ENCODE data around the gene C2CD4C. TPM values are rescaled to one million over a fixed set of nuclear protein-coding genes. Genes with fewer than 3 reads are reported as not detected.
"Not testable (repeated sequence)": the region's sequence is repeated elsewhere in the genome, so short reads cannot be mapped to it uniquely, and the experiment has no call there.

Gene C2CD4C
- total RNA-seq, 2 donors from 2014 or later, result 0.13 to 0.40 TPM

DNA sequence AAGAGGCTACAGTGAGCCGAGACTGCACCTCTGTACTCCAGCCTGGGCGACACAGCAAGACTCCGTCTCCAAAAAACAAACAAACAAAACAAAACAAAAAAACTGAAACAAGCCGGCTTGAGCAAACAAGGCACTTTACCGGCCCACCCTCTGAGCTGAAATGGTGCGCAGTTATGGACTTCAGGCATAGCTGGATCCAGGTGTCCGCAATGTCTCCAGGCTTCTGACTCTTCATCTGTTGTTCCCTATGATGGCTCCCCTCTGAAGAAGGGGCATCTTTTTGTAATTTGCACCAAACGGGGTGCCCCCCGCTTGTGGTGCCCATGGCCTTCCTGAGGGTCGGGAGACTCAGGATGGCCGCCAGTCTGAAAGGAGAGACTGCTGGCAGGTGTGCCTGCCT is 6.2 kb downstream of the C2CD4C start:
- Mint-ChIP-seq H3K4me1 (no peaks in the 10 kb centered on the region), H3K4me3 (no peak overlapping the region), H3K9me3 (no peaks in the 10 kb centered on the region), H3K36me3 (ENCODE audit: low read depth) (no peaks in the 10 kb centered on the region), H3K27me3 (peaks cover 4% of the 10 kb centered on the region), H3K27ac (no peak overlapping the region)
- no peak for ATAC-seq (replicated peaks)

DNA sequence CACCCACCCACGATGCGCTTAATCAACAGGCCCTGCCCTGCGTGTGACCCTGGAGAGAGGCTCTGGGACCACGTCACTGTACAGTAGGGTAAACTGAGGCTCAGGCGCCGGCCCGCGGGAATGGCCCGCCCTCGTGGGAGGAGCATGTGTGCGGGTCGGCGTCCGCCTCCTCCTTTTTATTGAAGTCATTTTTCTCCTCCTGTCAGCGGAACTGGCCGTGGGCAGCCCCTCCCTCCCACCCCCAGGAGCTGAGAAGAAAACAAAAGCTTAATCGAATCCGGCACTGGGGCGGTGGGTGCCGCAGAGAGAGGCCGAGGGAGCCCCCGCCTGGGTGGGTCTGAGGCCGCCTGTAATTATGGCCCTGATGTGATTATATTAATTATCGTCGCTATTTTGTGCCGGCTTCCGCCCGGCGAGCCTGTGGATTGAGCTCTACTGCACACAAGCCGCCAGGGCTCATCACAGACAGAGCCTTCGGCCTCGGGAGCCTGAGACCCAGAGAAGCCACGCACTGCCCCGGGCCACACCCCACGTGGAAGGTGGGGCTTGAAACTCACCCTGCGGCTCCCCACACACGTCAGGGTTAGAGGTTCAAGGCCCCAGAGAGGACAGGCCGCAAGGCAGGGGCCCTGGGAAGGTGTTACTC is 7.0 kb downstream of the C2CD4C start:
- Mint-ChIP-seq H3K4me3 (no peak overlapping the region), H3K9me3 (no peaks in the 10 kb centered on the region), H3K4me1 (no peaks in the 10 kb centered on the region), H3K27ac (no peak overlapping the region), H3K27me3 (peaks cover 4% of the 10 kb centered on the region), H3K36me3 (ENCODE audit: low read depth) (no peaks in the 10 kb centered on the region)
- ATAC-seq (replicated peaks), result no peak

DNA sequence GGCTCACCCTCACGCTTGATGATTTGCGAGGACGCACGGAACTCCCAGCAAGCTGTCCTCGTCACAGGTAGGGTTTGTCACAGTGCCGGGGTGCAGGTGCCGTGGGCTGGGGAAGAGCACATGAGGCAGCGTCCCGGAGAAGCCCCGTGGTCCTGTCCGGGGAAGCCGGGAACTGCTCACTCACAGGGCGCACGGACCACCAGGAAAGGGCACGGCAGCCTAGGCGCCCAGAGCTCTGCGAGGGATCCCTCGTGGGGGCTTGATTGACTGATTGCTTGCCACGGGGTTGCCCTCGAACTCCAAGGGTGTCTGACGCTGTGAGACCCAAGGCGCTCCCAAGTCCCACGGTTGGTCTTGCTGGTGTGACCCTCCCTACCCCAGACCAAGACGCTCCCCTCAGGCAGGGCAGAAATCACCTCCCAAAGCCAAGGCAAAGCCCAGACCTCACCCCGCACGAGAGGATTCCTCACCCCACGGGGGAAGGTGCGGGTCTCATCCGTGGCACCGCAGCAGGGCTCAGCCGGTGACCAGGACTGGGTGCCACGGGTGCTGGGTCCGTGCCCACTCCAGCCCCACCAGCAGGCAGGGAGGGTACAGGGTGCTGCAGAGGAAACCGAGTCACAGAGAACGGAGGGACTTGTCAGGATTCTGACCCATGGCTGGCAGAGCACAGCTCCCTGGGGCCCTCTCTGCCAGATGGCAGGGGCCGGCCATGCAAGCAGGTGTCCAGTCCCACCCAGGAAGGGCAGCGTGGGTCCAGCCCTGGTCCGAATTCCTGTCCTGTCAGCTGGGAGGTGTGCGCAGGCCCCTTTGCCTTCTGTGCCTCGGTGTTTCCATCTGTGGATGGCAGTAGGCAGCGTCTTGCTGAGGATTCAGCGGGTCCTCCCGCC is 7.7 kb downstream of the C2CD4C start:
- Mint-ChIP-seq H3K4me1 (no peaks in the 10 kb centered on the region), H3K27me3 (peaks cover 4% of the 10 kb centered on the region), H3K9me3 (no peaks in the 10 kb centered on the region), H3K36me3 (ENCODE audit: low read depth) (no peaks in the 10 kb centered on the region), H3K27ac (no peak overlapping the region), H3K4me3 (no peak overlapping the region)
- ATAC-seq (replicated peaks), result no peak

DNA sequence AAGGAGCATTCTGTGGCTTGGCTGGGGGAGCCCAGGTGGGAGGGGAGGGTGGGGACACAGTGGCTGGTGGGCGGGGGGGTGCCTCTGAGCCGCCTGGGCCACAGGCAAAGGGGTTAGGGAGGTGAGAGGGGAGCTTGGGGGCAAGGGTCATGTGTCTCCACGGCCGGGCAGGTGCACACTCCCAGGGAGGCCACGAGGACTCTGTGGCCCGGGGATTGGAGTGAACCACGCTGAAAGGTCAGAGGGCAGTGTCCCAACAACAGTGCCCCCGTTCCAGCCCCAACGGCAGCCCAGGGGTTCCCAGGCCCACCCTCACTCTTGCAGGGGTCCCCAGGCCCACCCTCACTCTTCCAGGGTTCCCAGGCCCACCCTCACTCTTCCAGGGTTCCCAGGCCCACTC is 9.6 kb downstream of the C2CD4C start:
- no peak overlapping the region for H3K27ac Mint-ChIP-seq
- ATAC-seq (replicated peaks), result no peak

DNA sequence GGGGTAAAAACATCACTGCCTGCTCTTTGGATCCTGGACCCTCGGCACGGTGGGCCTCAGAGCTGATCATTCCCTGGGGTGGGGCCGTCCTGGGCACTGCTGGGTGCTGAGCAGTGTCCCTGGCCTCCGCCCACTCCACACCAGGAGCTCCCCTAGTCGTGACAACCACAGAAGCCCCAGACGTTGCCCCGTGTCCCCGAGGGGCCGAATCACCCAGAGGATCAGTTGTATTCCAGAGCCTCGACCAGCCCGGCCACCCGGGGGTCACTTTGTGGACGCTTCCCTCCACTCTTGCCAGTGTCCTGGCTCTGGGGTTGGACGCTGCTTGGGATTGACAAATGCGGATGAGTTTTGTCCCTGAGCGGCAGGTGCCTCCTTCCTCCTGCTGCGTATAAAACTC is 10.2 kb downstream of the C2CD4C start:
- peaks cover 5% of the 10 kb centered on the region for H3K4me1 Mint-ChIP-seq
- H3K27me3 Mint-ChIP-seq, result peaks cover 4% of the 10 kb centered on the region
- H3K4me3 Mint-ChIP-seq, result no peak overlapping the region
- H3K9me3 Mint-ChIP-seq, result peaks cover 5% of the 10 kb centered on the region
- no peaks in the 10 kb centered on the region for H3K36me3 Mint-ChIP-seq (ENCODE audit: low read depth)
- no peak for ATAC-seq (replicated peaks)
- no peak overlapping the region for H3K27ac Mint-ChIP-seq

More for the DNA sequence above, 9.6 kb downstream of the C2CD4C start:
- H3K4me3 Mint-ChIP-seq, result no peak overlapping the region
- peaks cover 5% of the 10 kb centered on the region for H3K9me3 Mint-ChIP-seq
- no peaks in the 10 kb centered on the region for H3K36me3 Mint-ChIP-seq (ENCODE audit: low read depth)
- H3K27me3 Mint-ChIP-seq, result peaks cover 4% of the 10 kb centered on the region
- peaks cover 5% of the 10 kb centered on the region for H3K4me1 Mint-ChIP-seq

DNA sequence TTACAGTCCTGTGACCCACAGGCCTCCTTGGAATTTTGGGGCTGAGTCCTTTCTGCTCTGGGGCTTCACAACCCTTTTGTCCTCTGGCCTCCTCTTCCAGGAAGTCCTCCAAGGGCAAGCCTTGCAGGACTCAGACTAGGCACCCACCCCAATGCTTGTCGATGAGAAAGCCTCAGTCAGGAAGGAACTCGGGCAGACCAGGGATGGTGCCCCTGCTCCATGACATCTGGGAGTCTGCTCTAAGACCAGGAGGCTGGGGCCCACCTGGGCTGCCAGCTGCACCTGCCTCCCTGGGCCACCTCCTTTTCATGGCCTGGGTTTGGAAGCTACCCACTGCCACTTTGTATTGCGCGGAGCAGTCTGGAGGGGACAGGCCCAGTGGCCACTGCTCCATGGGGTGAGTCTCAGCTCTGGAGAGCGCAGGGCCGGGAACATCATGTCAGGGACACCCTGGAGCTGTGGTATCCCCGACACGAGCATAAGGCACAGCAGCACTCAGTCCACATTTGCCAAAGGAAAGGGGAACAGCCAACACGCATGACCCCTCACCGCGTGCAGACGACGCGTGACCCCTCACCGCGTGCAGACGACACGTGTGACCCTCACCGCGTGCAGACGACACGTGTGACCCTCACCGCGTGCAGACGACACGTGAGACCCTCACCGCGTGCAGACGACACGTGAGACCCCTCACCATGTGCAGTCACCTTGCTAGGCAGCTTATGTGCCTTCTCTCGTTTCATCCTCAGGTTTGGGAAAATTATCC is 10.8 kb downstream of the C2CD4C start:
- Mint-ChIP-seq H3K27me3 (peaks cover 3% of the 10 kb centered on the region), H3K4me3 (no peak overlapping the region)

DNA sequence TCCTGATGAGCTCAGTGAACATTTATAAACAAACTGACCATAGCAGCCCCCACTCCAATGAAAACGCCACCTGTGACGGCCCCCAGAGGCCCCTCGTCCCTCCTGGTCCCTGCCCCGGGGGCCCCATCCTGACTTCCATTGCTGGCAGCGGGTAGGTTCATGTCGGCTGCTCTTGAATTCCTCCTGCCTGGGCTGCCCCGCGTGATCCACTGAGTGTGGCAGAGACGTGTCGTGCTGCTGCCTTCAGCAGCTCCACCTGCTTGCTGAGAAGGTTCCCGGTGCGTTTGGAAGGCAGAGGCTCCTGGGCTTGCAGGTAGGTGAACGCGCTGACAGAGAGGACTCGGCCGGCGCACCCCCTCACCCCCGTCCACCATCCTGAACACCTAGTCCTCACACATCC is 11.6 kb downstream of the C2CD4C start:
- Mint-ChIP-seq H3K27me3 (no peaks in the 10 kb centered on the region), H3K4me1 (peaks cover 11% of the 10 kb centered on the region), H3K36me3 (ENCODE audit: low read depth) (peaks cover 6% of the 10 kb centered on the region), H3K9me3 (peaks cover 9% of the 10 kb centered on the region), H3K27ac (no peak overlapping the region), H3K4me3 (no peak overlapping the region)
- ATAC-seq (replicated peaks), result no peak

More for the DNA sequence above, 10.8 kb downstream of the C2CD4C start:
- H3K27ac Mint-ChIP-seq, result no peak overlapping the region
- peaks cover 7% of the 10 kb centered on the region for H3K9me3 Mint-ChIP-seq
- H3K4me1 Mint-ChIP-seq, result peaks cover 8% of the 10 kb centered on the region
- H3K36me3 Mint-ChIP-seq (ENCODE audit: low read depth), result peaks cover 3% of the 10 kb centered on the region
- no peak for ATAC-seq (replicated peaks)

DNA sequence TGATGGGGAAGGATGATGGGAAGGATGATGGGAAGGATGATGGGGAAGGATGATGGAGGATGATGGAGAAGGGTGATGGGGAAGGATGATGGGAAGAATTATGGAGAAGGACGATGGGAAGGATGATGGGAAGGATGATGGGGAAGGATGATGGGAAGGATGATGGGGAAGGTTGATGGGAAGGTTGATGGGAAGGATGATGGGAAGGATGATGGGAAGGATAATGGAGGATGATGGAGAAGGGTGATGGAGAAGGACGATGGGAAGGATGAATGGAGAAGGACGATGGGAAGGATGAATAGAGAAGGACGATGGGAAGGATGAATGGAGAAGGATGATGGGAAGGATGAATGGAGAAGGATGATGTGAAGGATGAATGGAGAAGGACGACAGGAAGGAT is 13.5 kb downstream of the C2CD4C start:
- H3K27ac Mint-ChIP-seq, result peak overlapping the region; percentile 9
- ATAC-seq (replicated peaks), result no peak

DNA sequence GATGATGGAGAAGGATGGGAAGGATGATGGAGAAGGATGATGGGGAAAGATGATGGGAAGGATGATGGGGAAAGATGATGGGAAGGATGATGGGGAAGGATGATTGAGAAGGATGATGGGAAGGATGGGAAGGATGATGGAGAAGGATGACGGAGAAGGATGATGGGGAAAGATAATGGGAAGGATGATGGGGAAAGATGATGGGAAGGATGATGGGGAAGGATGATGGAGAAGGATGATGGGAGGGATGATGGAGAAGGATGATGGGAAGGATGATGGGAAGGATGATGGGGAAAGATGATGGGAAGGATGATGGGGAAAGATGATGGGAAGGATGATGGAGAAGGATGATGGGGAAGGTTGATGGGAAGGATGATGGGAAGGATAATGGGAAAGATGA is 14.1 kb downstream of the C2CD4C start:
- not testable (repeated sequence) for H3K27ac Mint-ChIP-seq; H3K4me3 Mint-ChIP-seq; H3K36me3 Mint-ChIP-seq (ENCODE audit: low read depth); ATAC-seq (replicated peaks); H3K27me3 Mint-ChIP-seq; H3K9me3 Mint-ChIP-seq
- H3K4me1 Mint-ChIP-seq, result peaks cover 11% of the 10 kb centered on the region

More for the DNA sequence above, 13.5 kb downstream of the C2CD4C start:
- H3K4me3 Mint-ChIP-seq, result no peak overlapping the region
- H3K36me3 Mint-ChIP-seq (ENCODE audit: low read depth), result peaks cover 6% of the 10 kb centered on the region
- H3K9me3 Mint-ChIP-seq, result peaks cover 9% of the 10 kb centered on the region
- H3K4me1 Mint-ChIP-seq, result peaks cover 11% of the 10 kb centered on the region
- H3K27me3 Mint-ChIP-seq, result no peaks in the 10 kb centered on the region

DNA sequence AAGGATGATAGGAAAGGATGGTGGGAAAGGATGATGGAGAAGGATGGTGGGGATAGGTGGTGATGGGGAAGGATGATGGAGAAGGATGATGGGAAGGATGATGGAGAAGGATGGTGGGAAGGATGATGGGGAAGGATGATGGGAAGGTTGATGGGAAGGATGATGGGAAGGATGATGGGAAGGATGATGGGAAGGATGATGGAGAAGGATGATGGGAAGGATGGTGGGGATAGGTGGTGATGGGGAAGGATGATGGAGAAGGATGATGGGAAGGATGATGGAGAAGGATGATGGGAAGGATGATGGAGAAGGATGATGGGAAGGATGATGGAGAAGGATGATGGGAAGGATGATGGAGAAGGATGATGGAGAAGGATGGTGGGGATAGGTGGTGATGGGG is 15.4 kb downstream of the C2CD4C start:
- Mint-ChIP-seq H3K4me1 (peaks cover 11% of the 10 kb centered on the region), H3K27ac (peak overlapping the region; percentile 81)
- not testable (repeated sequence) for H3K27me3 Mint-ChIP-seq; ATAC-seq (replicated peaks); H3K9me3 Mint-ChIP-seq; H3K4me3 Mint-ChIP-seq; H3K36me3 Mint-ChIP-seq (ENCODE audit: low read depth)

DNA sequence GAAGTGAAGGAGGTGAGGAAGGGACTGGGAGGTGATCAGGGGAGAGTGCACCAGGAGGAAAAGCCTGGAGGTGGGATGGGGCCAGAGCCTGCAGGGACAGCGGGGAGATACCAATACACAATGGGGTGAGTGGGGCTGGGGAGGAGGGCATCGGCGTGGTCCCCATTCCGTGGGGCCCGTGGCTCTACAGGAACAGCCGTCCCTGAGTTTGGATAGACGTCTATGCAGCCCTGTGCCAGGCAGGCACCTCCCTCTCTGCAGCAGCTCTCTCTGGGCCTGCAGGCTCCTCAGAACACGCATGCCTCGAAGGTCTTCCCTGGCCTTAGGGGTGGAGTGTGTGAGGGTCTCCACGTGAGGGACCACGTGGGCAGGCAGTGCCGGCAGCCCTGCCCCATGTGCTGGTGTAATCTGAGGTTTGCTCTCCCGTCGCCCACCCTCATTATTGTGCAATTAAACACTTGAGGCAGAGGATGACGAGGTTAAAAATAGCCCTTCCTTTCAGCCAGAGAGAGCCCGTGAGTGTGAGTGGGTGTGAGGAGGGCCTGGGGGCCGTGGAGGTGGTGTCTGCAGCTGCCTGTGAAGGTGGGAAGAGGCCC is 16.5 kb downstream of the C2CD4C start:
- Mint-ChIP-seq H3K9me3 (peaks cover 9% of the 10 kb centered on the region), H3K27ac (peak overlapping the region; percentile 81)
- no peak for ATAC-seq (replicated peaks)

DNA sequence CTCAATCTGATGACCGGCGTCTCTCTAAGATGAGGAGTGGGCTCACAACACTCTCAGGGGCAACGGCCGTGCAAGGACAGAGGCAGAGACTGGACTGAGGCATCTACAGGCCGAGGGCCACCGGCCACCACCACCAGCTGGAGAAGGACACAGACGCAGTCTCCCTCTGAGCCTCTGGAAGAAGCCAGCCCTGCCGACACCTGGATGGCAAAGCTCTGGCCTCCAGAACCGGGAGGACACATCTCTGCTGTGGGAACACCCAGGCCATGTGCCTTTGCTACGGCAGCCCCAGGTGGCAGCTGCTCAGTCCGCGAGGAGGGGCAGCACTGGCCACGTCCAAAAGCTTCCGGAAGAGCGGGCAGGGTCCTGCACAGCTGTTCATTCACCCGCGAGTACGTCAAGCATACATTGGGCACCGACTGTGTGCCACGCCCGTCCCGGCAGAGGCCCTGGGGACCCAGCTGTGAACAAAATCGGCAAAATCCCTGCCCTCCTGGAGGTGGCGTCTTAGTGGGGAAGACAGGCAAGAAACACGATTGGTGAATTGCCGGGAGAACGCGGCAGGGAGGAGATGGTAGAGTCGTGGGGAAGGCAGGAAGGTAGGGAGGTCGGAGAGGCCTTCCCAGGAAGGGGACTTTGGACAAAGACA is 17.1 kb downstream of the C2CD4C start:
- Mint-ChIP-seq H3K27ac (no peak overlapping the region), H3K27me3 (peaks cover 4% of the 10 kb centered on the region), H3K4me3 (no peak overlapping the region), H3K36me3 (ENCODE audit: low read depth) (peaks cover 6% of the 10 kb centered on the region), H3K9me3 (peaks cover 9% of the 10 kb centered on the region), H3K4me1 (peaks cover 11% of the 10 kb centered on the region)
- no peak for ATAC-seq (replicated peaks)

More for the DNA sequence above, 16.5 kb downstream of the C2CD4C start:
- Mint-ChIP-seq H3K4me3 (no peak overlapping the region), H3K27me3 (peaks cover 2% of the 10 kb centered on the region), H3K4me1 (peaks cover 11% of the 10 kb centered on the region), H3K36me3 (ENCODE audit: low read depth) (peaks cover 6% of the 10 kb centered on the region)

DNA sequence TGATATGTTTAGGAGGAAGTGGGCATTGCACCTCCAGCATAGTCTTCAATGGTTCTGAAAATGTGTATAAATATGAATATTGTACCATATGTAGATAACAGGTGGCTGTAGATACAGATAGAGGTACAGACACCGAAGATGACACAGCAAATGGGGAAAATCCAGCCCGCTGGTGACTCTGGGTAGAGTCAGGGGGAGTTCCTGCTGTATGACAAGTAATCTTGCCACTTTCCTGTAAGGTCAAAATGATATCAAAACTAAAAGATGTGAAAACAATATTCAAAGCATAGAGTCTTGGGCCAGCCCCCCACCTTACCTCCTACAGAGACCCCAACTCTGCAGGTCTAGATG is 17.8 kb downstream of the C2CD4C start:
- peak; percentile 50 for ATAC-seq (replicated peaks)
- Mint-ChIP-seq H3K27ac (no peak overlapping the region), H3K4me1 (peaks cover 11% of the 10 kb centered on the region), H3K4me3 (no peak overlapping the region), H3K9me3 (peaks cover 9% of the 10 kb centered on the region), H3K27me3 (peaks cover 7% of the 10 kb centered on the region), H3K36me3 (ENCODE audit: low read depth) (peaks cover 6% of the 10 kb centered on the region)
